Smooth muscle cell (in vitro differentiated cells): ENCODE data around the gene EVI2A. TPM values are rescaled to one million over a fixed set of nuclear protein-coding genes. Genes with fewer than 3 reads are reported as not detected.

ENCODE experiments used
- DNase-seq: peaks from one replicate; lab custom pipeline; 2025; ENCODE audit not compliant: unreplicated experiment; lab: John Stamatoyannopoulos, UW
- H2AFZ ChIP-seq: fragments of 200-600 bp; sonication (generic); 2 replicates; pipeline ENCODE4 v1.6.0; 2016; ENCODE audit warnings: antibody characterized with exemption, low read depth, mild to moderate bottlenecking
- H3F3A ChIP-seq: fragments of 200-600 bp; sonication (generic); 2 replicates; pipeline ENCODE4 v1.6.0; 2017; ENCODE audit warnings: antibody characterized with exemption, low read depth
- H3K27ac ChIP-seq: fragments of 200-600 bp; sonication (generic); 2 replicates; pipeline ENCODE4 v1.5.1; 2016; ENCODE audit warnings: low read depth, mild to moderate bottlenecking
- H3K27me3 ChIP-seq: fragments of 200-600 bp; sonication (generic); 2 replicates; pipeline ENCODE4 v1.6.1; 2016; ENCODE audit warnings: low read depth, mild to moderate bottlenecking
- H3K36me3 ChIP-seq: fragments of 200-600 bp; sonication (generic); 2 replicates; pipeline ENCODE4 v1.5.1; 2016; ENCODE audit warnings: low read depth
- H3K4me1 ChIP-seq: fragments of 200-600 bp; sonication (generic); 2 replicates; pipeline ENCODE4 v1.5.1; 2016; ENCODE audit warnings: low read depth
- H3K4me2 ChIP-seq: fragments of 200-600 bp; sonication (generic); 2 replicates; pipeline ENCODE4 v1.6.0; 2016; ENCODE audit warnings: mild to moderate bottlenecking
- H3K4me3 ChIP-seq: fragments of 200-600 bp; sonication (generic); 2 replicates; pipeline ENCODE4 v1.5.1; 2016; ENCODE audit warnings: mild to moderate bottlenecking
- H3K79me2 ChIP-seq: fragments of 200-600 bp; sonication (generic); 2 replicates; pipeline ENCODE4 v1.6.0; 2016; ENCODE audit warnings: low read depth, mild to moderate bottlenecking
- H3K9ac ChIP-seq: fragments of 200-600 bp; sonication (generic); 2 replicates; pipeline ENCODE4 v1.6.0; 2016; ENCODE audit warnings: low read depth
- H3K9me3 ChIP-seq: fragments of 200-600 bp; sonication (generic); replicated peaks from 2 replicates; pipeline ENCODE4 v1.5.1; 2016; ENCODE audit warnings: low read depth
- H4K20me1 ChIP-seq: fragments of 200-600 bp; sonication (generic); 2 replicates; pipeline ENCODE4 v1.6.0; 2016; ENCODE audit warnings: low read depth
- WGBS: methylation state at CpG from one replicate; pipeline ENCODE4 v1.1.7; 2016; ENCODE audit warnings: low lambda C conversion rate; 5-methylcytosine and 5-hydroxymethylcytosine counted together
- polyA plus RNA-seq: library from polyadenylated mRNA; unstranded; fragments of >200 nt; fragmentation: Nextera tagmentation; extraction: Ambion mirVana; gene quantifications from 2 replicates; pipeline ENCODE4 v1.2.1, GENCODE V29; 2016
- total RNA-seq: library from RNA; depleted of rRNA; stranded (reverse); fragments of >200 nt; gene quantifications from 2 replicates; pipeline ENCODE4 v1.2.3, GENCODE V29; 2014
- TF ChIP-seq, protein P1 (sequence below): fragments of 200-600 bp; sonication (generic); IDR thresholded peaks from 2 replicates; pipeline ENCODE4 v1.5.1; 2017; ENCODE audit warnings: borderline replicate concordance, mild to moderate bottlenecking, antibody characterized with exemption; ENCODE audit not compliant: insufficient read depth, poor library complexity, severe bottlenecking

Gene EVI2A
- total and polyA plus RNA-seq, 2 experiments from 2014 or later = 0.33 TPM; not detected in 1

GRCh38 chr17:31310886-31311285, 10.5 kb downstream of the EVI2A start:
- no peaks in the 10 kb centered on the region for H3K4me1 ChIP-seq
- no peaks in the 10 kb centered on the region for H3K27me3 ChIP-seq
- no peaks in the 10 kb centered on the region for H4K20me1 ChIP-seq
- no peaks in the 10 kb centered on the region for H3K36me3 ChIP-seq
- no peak for DNase-seq
- TF ChIP-seq, protein P1, sequence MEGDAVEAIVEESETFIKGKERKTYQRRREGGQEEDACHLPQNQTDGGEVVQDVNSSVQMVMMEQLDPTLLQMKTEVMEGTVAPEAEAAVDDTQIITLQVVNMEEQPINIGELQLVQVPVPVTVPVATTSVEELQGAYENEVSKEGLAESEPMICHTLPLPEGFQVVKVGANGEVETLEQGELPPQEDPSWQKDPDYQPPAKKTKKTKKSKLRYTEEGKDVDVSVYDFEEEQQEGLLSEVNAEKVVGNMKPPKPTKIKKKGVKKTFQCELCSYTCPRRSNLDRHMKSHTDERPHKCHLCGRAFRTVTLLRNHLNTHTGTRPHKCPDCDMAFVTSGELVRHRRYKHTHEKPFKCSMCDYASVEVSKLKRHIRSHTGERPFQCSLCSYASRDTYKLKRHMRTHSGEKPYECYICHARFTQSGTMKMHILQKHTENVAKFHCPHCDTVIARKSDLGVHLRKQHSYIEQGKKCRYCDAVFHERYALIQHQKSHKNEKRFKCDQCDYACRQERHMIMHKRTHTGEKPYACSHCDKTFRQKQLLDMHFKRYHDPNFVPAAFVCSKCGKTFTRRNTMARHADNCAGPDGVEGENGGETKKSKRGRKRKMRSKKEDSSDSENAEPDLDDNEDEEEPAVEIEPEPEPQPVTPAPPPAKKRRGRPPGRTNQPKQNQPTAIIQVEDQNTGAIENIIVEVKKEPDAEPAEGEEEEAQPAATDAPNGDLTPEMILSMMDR = no peak
- no peak overlapping the region for H3K4me2 ChIP-seq
- H3F3A ChIP-seq = no peaks in the 10 kb centered on the region
- no peak overlapping the region for H3K9ac ChIP-seq
- no peak overlapping the region for H2AFZ ChIP-seq
- H3K9me3 ChIP-seq = no peaks in the 10 kb centered on the region
- 95% methylated on average over 7 of the region's 7 CpGs for WGBS
- H3K79me2 ChIP-seq = no peaks in the 10 kb centered on the region
- no peak overlapping the region for H3K4me3 ChIP-seq
- H3K27ac ChIP-seq = no peak overlapping the region

DNA sequence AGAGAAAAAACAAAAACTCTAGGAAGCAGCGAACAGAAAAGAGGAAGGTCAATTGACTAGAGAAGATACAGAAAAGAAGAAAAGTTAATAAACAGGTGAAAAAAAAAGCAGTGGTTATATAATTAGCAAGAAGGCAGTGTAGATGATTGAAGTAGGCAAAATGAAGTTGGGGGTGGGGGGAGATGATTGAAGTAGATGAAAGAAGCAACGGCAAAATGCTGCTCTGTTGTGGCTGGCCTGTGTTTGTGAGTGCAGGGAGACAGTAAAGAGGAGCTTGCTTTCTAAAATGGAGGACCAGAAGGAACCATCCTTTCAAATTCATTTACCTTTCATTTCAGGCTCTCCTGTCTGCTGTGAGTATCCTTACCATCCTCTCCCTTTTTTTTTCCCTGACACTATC, 11.2 kb downstream of the EVI2A start:
- Histone ChIP-seq H3K79me2 (no peaks in the 10 kb centered on the region), H3K4me1 (no peaks in the 10 kb centered on the region), H3K4me3 (no peak overlapping the region), H3K9ac (no peak overlapping the region), H3K27ac (no peak overlapping the region), H3K27me3 (no peaks in the 10 kb centered on the region), H3F3A (no peaks in the 10 kb centered on the region), H3K9me3 (no peaks in the 10 kb centered on the region), H3K4me2 (no peak overlapping the region), H3K36me3 (no peaks in the 10 kb centered on the region), H2AFZ (no peak overlapping the region), H4K20me1 (no peaks in the 10 kb centered on the region)
- TF ChIP-seq, protein P1 = no peak
- no peak for DNase-seq
- 43% methylated on average over 2 of the region's 2 CpGs for WGBS

GRCh38 chr17:31309556-31309955, 11.9 kb downstream of the EVI2A start:
- H3K4me1 ChIP-seq = no peaks in the 10 kb centered on the region
- no peaks in the 10 kb centered on the region for H3F3A ChIP-seq
- 94% methylated on average over 2 of the region's 2 CpGs for WGBS
- H4K20me1 ChIP-seq = no peaks in the 10 kb centered on the region
- H3K27ac ChIP-seq = no peak overlapping the region
- TF ChIP-seq, protein P1 = no peak
- H2AFZ ChIP-seq = no peak overlapping the region
- no peaks in the 10 kb centered on the region for H3K36me3 ChIP-seq
- H3K27me3 ChIP-seq = no peaks in the 10 kb centered on the region
- no peaks in the 10 kb centered on the region for H3K9me3 ChIP-seq
- H3K79me2 ChIP-seq = no peaks in the 10 kb centered on the region
- H3K4me2 ChIP-seq = no peak overlapping the region
- H3K4me3 ChIP-seq = no peak overlapping the region
- H3K9ac ChIP-seq = no peak overlapping the region
- no peak for DNase-seq
